Endothelial cell of umbilical vein (primary cell): ENCODE results near the gene RADIL. TPM values are rescaled to one million over a fixed set of nuclear protein-coding genes. Genes with fewer than 3 reads are reported as not detected.

Source experiments
- BruUV-seq: library from RNA; stranded (reverse); fragments of 400-500 nt; replicated peaks from 2 replicates; lab custom pipeline; 2021; lab: Mats Ljungman, UMichigan
- CTCF ChIA-PET: fragments of 300-600, 350-600 bp; sonication (Branson Sonifier 250); formaldehyde crosslinking; loops from one replicate; lab custom pipeline; 2021; ENCODE audit warnings: antibody characterized with exemption, inconsistent platforms; lab: Charles Lee
- POLR2A ChIA-PET: fragments of 300-600, 350-600 bp; sonication (Branson Sonifier 250); formaldehyde crosslinking; loops from one replicate; lab custom pipeline; 2021; ENCODE audit warnings: antibody characterized with exemption, inconsistent platforms; lab: Charles Lee
- DNase-seq: peaks from one replicate; pipeline ENCODE4 v3.0.0-alpha.2; 2011; ENCODE audit warnings: low read depth, low spot score
- FAIRE-seq: peaks from 2 replicates; lab custom pipeline; 2011; peaks lifted over from hg19 to GRCh38; lab: Jason Lieb, UNC
- H2AFZ ChIP-seq: 2 replicates; pipeline ENCODE4 v1.6.0; 2012; ENCODE audit warnings: low read depth, low read length, control low read depth, inconsistent platforms
- H3K27ac ChIP-seq: 2 replicates; pipeline ENCODE4 v1.5.1; 2011; ENCODE audit warnings: low read depth, mild to moderate bottlenecking, control low read depth, low read length, moderate library complexity; ENCODE audit not compliant: insufficient read depth
- H3K27me3 ChIP-seq, 2 experiments: 2 replicates each; pipeline versions ENCODE4 v1.6.0 to v1.6.1; 2011; ENCODE audit warnings: low read length in 2 of 2, mixed read lengths in 1 of 2; ENCODE audit not compliant: control insufficient read depth in 2 of 2, insufficient read depth in 2 of 2
- H3K36me3 ChIP-seq, 2 experiments: 2 replicates in 1 of 2; 3 replicates in 1 of 2; pipeline ENCODE4 v1.5.1; 2011; ENCODE audit warnings: low read length in 2 of 2, mild to moderate bottlenecking in 1 of 2, moderate library complexity in 1 of 2; ENCODE audit not compliant: control insufficient read depth in 2 of 2, insufficient read depth in 2 of 2; ENCODE audit errors: extremely low read depth in 1 of 2
- H3K4me1 ChIP-seq: 3 replicates; pipeline ENCODE4 v1.5.1; 2011; ENCODE audit warnings: mild to moderate bottlenecking, low read length; ENCODE audit not compliant: control insufficient read depth, insufficient read depth; ENCODE audit errors: extremely low read depth
- H3K4me2 ChIP-seq: 2 replicates; pipeline ENCODE4 v1.6.1; 2011; ENCODE audit warnings: low read length, control low read depth, mixed read lengths; ENCODE audit not compliant: insufficient read depth
- H3K4me3 ChIP-seq, 3 experiments: fragments of 200-600 bp in 1 of 3; sonication (generic), shearing (Covaris generic) in 1 of 3; replicated peaks in 1 of 3; 2 replicates each; pipeline ENCODE4 v1.5.1; 2011 to 2016; ENCODE audit warnings: control low read depth in 3 of 3, low read length in 3 of 3, mild to moderate bottlenecking in 2 of 3, inconsistent platforms in 1 of 3, low read depth in 1 of 3, moderate library complexity in 1 of 3; ENCODE audit not compliant: insufficient read depth in 1 of 3
- H3K79me2 ChIP-seq: 2 replicates; pipeline ENCODE4 v1.6.0; 2012; ENCODE audit warnings: low read length, inconsistent platforms; ENCODE audit not compliant: control insufficient read depth, insufficient read depth
- H3K9ac ChIP-seq: replicated peaks from 2 replicates; pipeline ENCODE3; 2011; ENCODE audit warnings: low read length, control low read depth; ENCODE audit not compliant: insufficient read depth; ENCODE audit errors: extremely low read depth
- H3K9me1 ChIP-seq: replicated peaks from 3 replicates; pipeline ENCODE4 v1.6.0; 2011; ENCODE audit warnings: mild to moderate bottlenecking, low read length; ENCODE audit not compliant: control insufficient read depth, insufficient read depth; ENCODE audit errors: extremely low read depth
- H3K9me3 ChIP-seq: replicated peaks from 2 replicates; pipeline ENCODE4 v1.5.1; 2012; ENCODE audit warnings: low read length, inconsistent platforms; ENCODE audit not compliant: control insufficient read depth, insufficient read depth
- H4K20me1 ChIP-seq: replicated peaks from 2 replicates; pipeline ENCODE3; 2011; ENCODE audit warnings: mild to moderate bottlenecking, low read length; ENCODE audit not compliant: control insufficient read depth, insufficient read depth; ENCODE audit errors: extremely low read depth
- EZH2 ChIP-seq: IDR thresholded peaks from 2 replicates; pipeline ENCODE4 v1.6.1; 2012; ENCODE audit warnings: borderline replicate concordance, low read depth, mild to moderate bottlenecking, moderate library complexity, low read length, inconsistent platforms; ENCODE audit not compliant: severe bottlenecking
- FOS ChIP-seq: IDR thresholded peaks from 2 replicates; pipeline ENCODE4 v1.6.1; 2011; ENCODE audit warnings: mild to moderate bottlenecking, low read length, moderate library complexity, borderline replicate concordance; ENCODE audit not compliant: insufficient read depth
- GATA2 ChIP-seq: IDR thresholded peaks from 2 replicates; pipeline ENCODE4 v1.7.0; 2011; ENCODE audit warnings: low read depth, mild to moderate bottlenecking, moderate library complexity, mixed read lengths, low read length; ENCODE audit not compliant: insufficient read length, insufficient read depth
- JUN ChIP-seq: IDR thresholded peaks from 2 replicates; pipeline ENCODE4 v1.6.1; 2011; ENCODE audit warnings: borderline replicate concordance, low read depth; ENCODE audit not compliant: insufficient read length, insufficient read depth
- MYC ChIP-seq: IDR thresholded peaks from one replicate; pipeline ENCODE4 v1.6.1; 2011; ENCODE audit warnings: mild to moderate bottlenecking, low read depth, low read length
- POLR2A ChIP-seq: IDR thresholded peaks from 2 replicates; pipeline ENCODE4 v1.6.1; 2012; ENCODE audit warnings: low read depth, mild to moderate bottlenecking, control low read depth, low read length
- POLR2AphosphoS5 ChIP-seq: IDR thresholded peaks from 2 replicates; pipeline ENCODE4 v1.6.1; 2012; ENCODE audit warnings: low read depth, mild to moderate bottlenecking, control low read depth, low read length, moderate library complexity; ENCODE audit not compliant: insufficient read depth
- dilution Hi-C: fragments of 300-500 bp; cut with MboI; formaldehyde crosslinking; loops from one replicate; pipeline ENCODE4 v1.15.0; 2019; ENCODE audit warnings: low sequenced_read_pairs; ENCODE audit not compliant: extremely low pct_ligation_motif_present
- intact Hi-C: fragments of 100-400 bp; cut with micrococcal nuclease; formaldehyde crosslinking; loops from one replicate; pipeline ENCODE4 v1.10.0; 2022
- polyA plus RNA-seq, 4 experiments: library from polyadenylated mRNA; depleted of rRNA in 3 of 4; stranded (reverse) in 3 of 4; unstranded in 1 of 4; fragments of >200 nt; gene quantifications; 2 replicates each; pipeline versions ENCODE4 v1.2.1 to v1.2.3, GENCODE V29; 2011 to 2012; ENCODE audit warnings: missing spikeins in 1 of 4
- total RNA-seq: library from RNA; stranded (reverse); gene quantifications from 2 replicates; pipeline ENCODE4 v1.2.3, GENCODE V29; 2021
- TF ChIP-seq, protein P1 (sequence below), 2 donors: IDR thresholded peaks; 1 replicate in 1 of 2; 2 replicates in 1 of 2; pipeline ENCODE4 v1.5.1; 2011; ENCODE audit warnings: low read length in 2 of 2, mild to moderate bottlenecking in 2 of 2, moderate library complexity in 2 of 2, control low read depth in 1 of 2, inconsistent platforms in 1 of 2, low read depth in 1 of 2; ENCODE audit not compliant: insufficient read depth in 1 of 2; ENCODE audit errors: extremely low read depth in 1 of 2
- TF ChIP-seq, protein P2 (sequence below): IDR thresholded peaks from 2 replicates; pipeline ENCODE4 v1.6.1; 2011; ENCODE audit not compliant: insufficient read depth, insufficient read length

RADIL gene
- total and polyA plus RNA-seq, 2 donors (not counting 3 experiments of a cell fraction or from before 2014, with no cell fraction given): 1.2 to 2.5 TPM

DNA sequence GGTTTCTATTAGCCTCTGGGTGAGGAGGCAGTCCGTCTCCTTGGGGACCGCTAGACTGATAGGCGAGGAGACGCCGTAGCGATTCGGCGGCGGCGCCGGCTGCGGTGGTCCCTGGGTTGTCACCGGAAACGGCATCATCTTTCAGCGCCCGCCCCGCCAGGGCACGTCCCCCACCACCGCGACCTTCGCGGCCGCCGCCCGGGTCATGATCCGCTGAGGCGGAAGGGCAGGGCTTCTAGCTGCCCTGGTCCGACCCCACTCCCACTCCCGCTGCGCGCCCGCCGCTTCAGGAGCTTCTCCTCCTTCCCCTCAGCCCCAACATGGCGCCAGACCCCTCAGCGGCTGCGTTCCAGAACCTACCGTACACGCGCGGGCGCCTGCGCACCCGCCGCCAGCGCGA is 21.8 kb downstream of the RADIL start, which contains the start of gene PAPOLB:
Gene PAPOLB, minus strand, starts transcription at position 358 of the 400 bp plus-strand sequence. Its CDS starts 220 bp downstream, at position 138.
- Histone ChIP-seq H3K4me3 (peak within 1 kb of the TSS in 2 of 3 experiments; percentile 21 to 40), H3K27me3 (peaks cover 18 to 38% of the 10 kb centered on the region in 2 experiments), H3K36me3 (no peaks in the 10 kb centered on the region), H3K9me1 (no peaks in the 10 kb centered on the region), H3K4me1 (no peaks in the 10 kb centered on the region), H3K27ac (no peak within 1 kb of the TSS), H3K9me3 (no peaks in the 10 kb centered on the region), H3K4me2 (peak within 1 kb of the TSS; percentile 48), H3K79me2 (no peaks in the 10 kb centered on the region), H4K20me1 (no peaks in the 10 kb centered on the region), H2AFZ (peak within 1 kb of the TSS; percentile 71), H3K9ac (no peak within 1 kb of the TSS)
- ChIA-PET CTCF (no interaction called here), POLR2A (no interaction called here)
- intact Hi-C loops (no loop called here), dilution Hi-C loops (no loop called here)
- no peak for TF ChIP-seq GATA2
- TF ChIP-seq POLR2AphosphoS5: no peak
- TF ChIP-seq, protein P1, sequence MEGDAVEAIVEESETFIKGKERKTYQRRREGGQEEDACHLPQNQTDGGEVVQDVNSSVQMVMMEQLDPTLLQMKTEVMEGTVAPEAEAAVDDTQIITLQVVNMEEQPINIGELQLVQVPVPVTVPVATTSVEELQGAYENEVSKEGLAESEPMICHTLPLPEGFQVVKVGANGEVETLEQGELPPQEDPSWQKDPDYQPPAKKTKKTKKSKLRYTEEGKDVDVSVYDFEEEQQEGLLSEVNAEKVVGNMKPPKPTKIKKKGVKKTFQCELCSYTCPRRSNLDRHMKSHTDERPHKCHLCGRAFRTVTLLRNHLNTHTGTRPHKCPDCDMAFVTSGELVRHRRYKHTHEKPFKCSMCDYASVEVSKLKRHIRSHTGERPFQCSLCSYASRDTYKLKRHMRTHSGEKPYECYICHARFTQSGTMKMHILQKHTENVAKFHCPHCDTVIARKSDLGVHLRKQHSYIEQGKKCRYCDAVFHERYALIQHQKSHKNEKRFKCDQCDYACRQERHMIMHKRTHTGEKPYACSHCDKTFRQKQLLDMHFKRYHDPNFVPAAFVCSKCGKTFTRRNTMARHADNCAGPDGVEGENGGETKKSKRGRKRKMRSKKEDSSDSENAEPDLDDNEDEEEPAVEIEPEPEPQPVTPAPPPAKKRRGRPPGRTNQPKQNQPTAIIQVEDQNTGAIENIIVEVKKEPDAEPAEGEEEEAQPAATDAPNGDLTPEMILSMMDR (IDR thresholded peaks at IDR 0.05; ENCODE audit: extremely low read depth in 1 of 2, insufficient read depth in 1 of 2, low read depth in 1 of 2, low read length in 2 of 2): no peak
- TF ChIP-seq, protein P2, sequence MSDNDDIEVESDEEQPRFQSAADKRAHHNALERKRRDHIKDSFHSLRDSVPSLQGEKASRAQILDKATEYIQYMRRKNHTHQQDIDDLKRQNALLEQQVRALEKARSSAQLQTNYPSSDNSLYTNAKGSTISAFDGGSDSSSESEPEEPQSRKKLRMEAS: no peak
- no peak for TF ChIP-seq MYC
- no peak for TF ChIP-seq POLR2A
- TF ChIP-seq FOS: no peak
- TF ChIP-seq JUN: no peak
- TF ChIP-seq EZH2: no peak
- no peak for FAIRE-seq
- no peak for DNase-seq
- BruUV-seq: no TSS peak
